Activated CD4-positive, alpha-beta memory T cell treated with anti-CD3 and anti-CD28 coated beads for 36 hours (primary cell): Measurements from ENCODE around the gene DDX3Y. TPM values are rescaled to one million over a fixed set of nuclear protein-coding genes. Genes with fewer than 3 reads are reported as not detected.

ENCODE experiments used
- CTCF ChIA-PET: fragments of 350-600 bp; sonication (Branson Sonifier 250); formaldehyde crosslinking; loops from one replicate; lab custom pipeline; 2021; ENCODE audit warnings: antibody characterized with exemption, inconsistent platforms; lab: Charles Lee
- POLR2A ChIA-PET: fragments of 350-600 bp; sonication (Branson Sonifier 250); formaldehyde crosslinking; loops from one replicate; lab custom pipeline; 2021; ENCODE audit warnings: antibody characterized with exemption; lab: Charles Lee
- DNase-seq: peaks from one replicate; pipeline ENCODE4 v3.0.0-alpha.2; 2020
- H3K27ac Mint-ChIP-seq: one replicate; pipeline ENCODE4 v1.8.0; 2021; ENCODE audit warnings: mixed read lengths
- H3K27me3 Mint-ChIP-seq: one replicate; pipeline ENCODE4 v1.8.0; 2021; ENCODE audit warnings: mixed read lengths
- H3K36me3 Mint-ChIP-seq: one replicate; pipeline ENCODE4 v1.8.0; 2021; ENCODE audit warnings: mixed read lengths
- H3K4me1 Mint-ChIP-seq: one replicate; pipeline ENCODE4 v1.8.0; 2021; ENCODE audit warnings: low read depth, mixed read lengths
- H3K4me3 Mint-ChIP-seq: one replicate; pipeline ENCODE4 v1.8.0; 2021; ENCODE audit warnings: mild to moderate bottlenecking, mixed read lengths
- H3K9me3 Mint-ChIP-seq: one replicate; pipeline ENCODE4 v1.8.0; 2021; ENCODE audit warnings: mixed read lengths
- intact Hi-C: fragments of 100-400 bp; cut with micrococcal nuclease; formaldehyde crosslinking; loops from one replicate; pipeline ENCODE4 v1.15.1; 2023
- total RNA-seq, 2 experiments: library from RNA; stranded (reverse); gene quantifications; one replicate each; pipeline ENCODE4 v1.2.3, GENCODE V29; 2021

Gene DDX3Y
- 10 to 100 TPM; 87.1 to 92.9 TPM for total RNA-seq

GRCh38 chrY:12904618-12905516, at the start of gene DDX3Y:
Gene DDX3Y (plus strand): TSS chrY:12904868. CDS start chrY:12904937, 69 bp downstream.
- no peaks in the 10 kb centered on the region for H3K27me3 Mint-ChIP-seq
- POLR2A ChIA-PET, result interaction anchor here (0.5 kb wide), 2 partner anchors 243 to 532 kb away, joined by 3 read pairs; no protein-coding TSS in a partner anchor
- peak; percentile 91 for DNase-seq

GRCh38 chrY:12855791-12856275, 48.8 kb upstream of the DDX3Y start:
- peaks cover 16% of the 10 kb centered on the region for H3K36me3 Mint-ChIP-seq

More at GRCh38 chrY:12904618-12905516, at the start of gene DDX3Y:
- peaks cover 30% of the 10 kb centered on the region for H3K36me3 Mint-ChIP-seq
- peak within 1 kb of the TSS; percentile 100 for H3K27ac Mint-ChIP-seq
- peaks cover 15% of the 10 kb centered on the region for H3K4me1 Mint-ChIP-seq
- H3K9me3 Mint-ChIP-seq, result no peaks in the 10 kb centered on the region
- CTCF ChIA-PET, result no interaction called here
- peak within 1 kb of the TSS; percentile 99 for H3K4me3 Mint-ChIP-seq
- intact Hi-C loops, result loop anchor here (1.0 to 10.0 kb wide), 5 partner anchors 240 to 800 kb away; partner anchors contain the start of genes TMSB4Y and UTY

GRCh38 chrY:12867960-12868359, 36.7 kb upstream of the DDX3Y start:
- CTCF ChIA-PET, result no interaction called here
- intact Hi-C loops, result no loop called here
- Mint-ChIP-seq H3K4me1 (no peaks in the 10 kb centered on the region), H3K27ac (no peak overlapping the region), H3K4me3 (no peak overlapping the region), H3K27me3 (no peaks in the 10 kb centered on the region), H3K36me3 (no peaks in the 10 kb centered on the region), H3K9me3 (no peaks in the 10 kb centered on the region)
- no peak for DNase-seq
- POLR2A ChIA-PET, result no interaction called here

More at GRCh38 chrY:12855791-12856275, 48.8 kb upstream of the DDX3Y start:
- POLR2A ChIA-PET, result no interaction called here
- no peaks in the 10 kb centered on the region for H3K27me3 Mint-ChIP-seq
- intact Hi-C loops, result no loop called here
- no peak for DNase-seq
- H3K9me3 Mint-ChIP-seq, result no peaks in the 10 kb centered on the region
- H3K4me1 Mint-ChIP-seq, result no peaks in the 10 kb centered on the region
- no peak overlapping the region for H3K4me3 Mint-ChIP-seq
- CTCF ChIA-PET, result no interaction called here
- no peak overlapping the region for H3K27ac Mint-ChIP-seq

- H3K4me3 Mint-ChIP-seq, result no peak overlapping the region
- intact Hi-C loops, result no loop called here
- no peaks in the 10 kb centered on the region for H3K9me3 Mint-ChIP-seq
- no peak overlapping the region for H3K27ac Mint-ChIP-seq
- CTCF ChIA-PET, result interaction anchor here (0.6 kb wide), 1 partner anchor 11 kb away, joined by 3 read pairs; no protein-coding TSS in a partner anchor
- H3K27me3 Mint-ChIP-seq, result no peaks in the 10 kb centered on the region
- POLR2A ChIA-PET, result no interaction called here
- DNase-seq, result no peak
- H3K36me3 Mint-ChIP-seq, result no peaks in the 10 kb centered on the region
- H3K4me1 Mint-ChIP-seq, result no peaks in the 10 kb centered on the region
Measured at GRCh38 chrY:12896973-12897372, 7.7 kb upstream of the DDX3Y start.

GRCh38 chrY:12898604-12899003, 6.1 kb upstream of the DDX3Y start:
- intact Hi-C loops, result no loop called here

GRCh38 chrY:12905517-12905872, 827 bp downstream of the DDX3Y start:
- peak overlapping the region; percentile 100 for H3K27ac Mint-ChIP-seq
- H3K9me3 Mint-ChIP-seq, result no peaks in the 10 kb centered on the region
- ChIA-PET CTCF (no interaction called here), POLR2A (no interaction called here)
- peak overlapping the region; percentile 99 for H3K4me3 Mint-ChIP-seq
- peaks cover 20% of the 10 kb centered on the region for H3K4me1 Mint-ChIP-seq
- H3K27me3 Mint-ChIP-seq, result no peaks in the 10 kb centered on the region
- peak; percentile 84 for DNase-seq
- intact Hi-C loops, result loop anchor here (1.0 to 10.0 kb wide), 5 partner anchors 239 to 799 kb away; partner anchors contain the start of genes TMSB4Y and UTY
- H3K36me3 Mint-ChIP-seq, result peaks cover 35% of the 10 kb centered on the region

More at GRCh38 chrY:12898604-12899003, 6.1 kb upstream of the DDX3Y start:
- Mint-ChIP-seq H3K4me3 (no peak overlapping the region), H3K4me1 (no peaks in the 10 kb centered on the region), H3K27ac (no peak overlapping the region), H3K27me3 (no peaks in the 10 kb centered on the region), H3K9me3 (no peaks in the 10 kb centered on the region), H3K36me3 (no peaks in the 10 kb centered on the region)
- no peak for DNase-seq
- POLR2A ChIA-PET, result no interaction called here
- CTCF ChIA-PET, result no interaction called here

- POLR2A ChIA-PET, result no interaction called here
- DNase-seq, result peak; percentile 17
- peak overlapping the region; percentile 99 for H3K4me3 Mint-ChIP-seq
- H3K27ac Mint-ChIP-seq, result peak overlapping the region; percentile 100
- CTCF ChIA-PET, result no interaction called here
- H3K36me3 Mint-ChIP-seq, result peaks cover 35% of the 10 kb centered on the region
- H3K9me3 Mint-ChIP-seq, result no peaks in the 10 kb centered on the region
- peaks cover 20% of the 10 kb centered on the region for H3K4me1 Mint-ChIP-seq
- H3K27me3 Mint-ChIP-seq, result no peaks in the 10 kb centered on the region
- intact Hi-C loops, result loop anchor here (1.0 to 10.0 kb wide), 5 partner anchors 239 to 799 kb away; partner anchors contain the start of genes TMSB4Y and UTY
Measured at GRCh38 chrY:12905895-12906294, 1.2 kb downstream of the DDX3Y start.

- H3K9me3 Mint-ChIP-seq, result no peaks in the 10 kb centered on the region
- ChIA-PET POLR2A (no interaction called here), CTCF (no interaction called here)
- no peak for DNase-seq
- H3K27me3 Mint-ChIP-seq, result no peaks in the 10 kb centered on the region
- intact Hi-C loops, result no loop called here
- no peak overlapping the region for H3K4me3 Mint-ChIP-seq
- H3K36me3 Mint-ChIP-seq, result peaks cover 53% of the 10 kb centered on the region
- H3K4me1 Mint-ChIP-seq, result peaks cover 17% of the 10 kb centered on the region
- no peak overlapping the region for H3K27ac Mint-ChIP-seq
Measured at GRCh38 chrY:12913541-12913940, 8.9 kb downstream of the DDX3Y start.

GRCh38 chrY:12928043-12928442, 23.4 kb downstream of the DDX3Y start:
- CTCF ChIA-PET, result no interaction called here
- intact Hi-C loops, result no loop called here
- Mint-ChIP-seq H3K27me3 (no peaks in the 10 kb centered on the region), H3K4me1 (no peaks in the 10 kb centered on the region), H3K9me3 (no peaks in the 10 kb centered on the region), H3K36me3 (no peaks in the 10 kb centered on the region), H3K4me3 (no peak overlapping the region), H3K27ac (no peak overlapping the region)
- POLR2A ChIA-PET, result no interaction called here
- no peak for DNase-seq

GRCh38 chrY:12941725-12942687, 37.3 kb downstream of the DDX3Y start:
- Mint-ChIP-seq H3K27me3 (no peaks in the 10 kb centered on the region), H3K9me3 (no peaks in the 10 kb centered on the region), H3K4me3 (no peak overlapping the region), H3K36me3 (no peaks in the 10 kb centered on the region), H3K4me1 (no peaks in the 10 kb centered on the region), H3K27ac (no peak overlapping the region)
- ChIA-PET POLR2A (no interaction called here), CTCF (interaction anchor here (0.7 to 1.1 kb wide), 2 partner anchors 48 to 554 kb away, joined by 4 read pairs; no protein-coding TSS in a partner anchor)
- intact Hi-C loops, result no loop called here
- DNase-seq, result no peak
